ENCODE data around the gene LSAMP.
"Not testable (repeated sequence)": the region's sequence is repeated elsewhere in the genome, so short reads cannot be mapped to it uniquely, and the experiment has no call there.

LSAMP gene

DNA sequence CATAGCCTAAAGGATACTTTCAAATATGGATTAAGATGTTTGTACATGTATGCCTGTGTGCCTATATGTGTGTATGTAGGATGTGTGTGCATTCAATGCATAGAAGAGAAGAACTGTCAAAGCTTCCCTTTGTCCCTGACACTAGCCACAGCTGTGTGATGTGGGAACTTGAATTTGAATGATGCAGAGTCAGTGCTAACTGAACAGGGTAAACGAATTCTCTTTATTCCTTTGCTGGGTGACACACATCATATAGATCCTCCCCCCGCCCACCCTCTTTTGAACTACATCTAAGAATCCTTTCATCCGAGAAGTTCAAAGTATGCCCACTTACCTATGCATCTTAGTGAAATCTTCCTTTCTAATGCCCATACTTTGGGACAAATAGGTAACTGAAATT lies 593.7 kb downstream of the LSAMP start:
- no peak overlapping the region for H3K9ac ChIP-seq (ENCODE audit: low read length in 2 of 2)
- H3K27me3 ChIP-seq (ENCODE audit: control insufficient read depth in 1 of 2, insufficient read depth in 2 of 2, low read length in 2 of 2), result no peaks in the 10 kb centered on the region
- H3K9me3 ChIP-seq (ENCODE audit: control insufficient read depth in 2 of 2, low read length in 2 of 2), result no peaks in the 10 kb centered on the region
- no peak overlapping the region for H3K27ac ChIP-seq (ENCODE audit: low read length)
- H3K4me3 ChIP-seq (ENCODE audit: low read length in 2 of 2), result no peak overlapping the region
- H3K36me3 ChIP-seq (ENCODE audit: control insufficient read depth in 2 of 2, insufficient read depth in 2 of 2, low read length in 2 of 2), result peaks cover 0 to 2% of the 10 kb centered on the region in 2 donors
- H3K4me1 ChIP-seq (ENCODE audit: control insufficient read depth, insufficient read depth, low read length), result no peaks in the 10 kb centered on the region

DNA sequence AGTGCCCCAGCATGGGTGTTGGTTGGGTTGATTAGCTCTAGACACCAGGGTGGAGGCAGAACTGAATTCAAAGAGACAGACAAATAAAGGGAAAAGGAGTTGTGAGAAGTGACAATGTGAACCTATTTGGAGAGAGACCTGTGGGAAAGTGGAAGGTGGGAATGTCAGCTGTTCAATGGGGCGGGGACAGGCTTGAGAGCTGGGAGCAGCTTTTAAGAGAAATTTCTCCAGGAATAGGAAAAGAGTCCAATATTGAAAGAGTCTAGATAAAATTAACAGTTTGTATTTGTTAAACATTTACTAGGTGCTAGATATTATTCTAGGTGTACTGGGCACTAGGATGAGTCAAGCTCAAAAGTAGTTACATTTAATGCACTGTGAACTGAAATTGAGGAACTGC lies 596.6 kb downstream of the LSAMP start:
- Histone ChIP-seq H3K4me1 (ENCODE audit: control insufficient read depth, insufficient read depth, low read length) (no peaks in the 10 kb centered on the region), H3K27ac (ENCODE audit: low read length) (no peak overlapping the region), H3K27me3 (ENCODE audit: control insufficient read depth in 1 of 2, insufficient read depth in 2 of 2, low read length in 2 of 2) (no peaks in the 10 kb centered on the region), H3K4me3 (ENCODE audit: low read length in 2 of 2) (no peak overlapping the region), H3K36me3 (ENCODE audit: control insufficient read depth in 2 of 2, insufficient read depth in 2 of 2, low read length in 2 of 2) (peaks cover 0 to 2% of the 10 kb centered on the region in 2 donors), H3K9me3 (ENCODE audit: control insufficient read depth in 2 of 2, low read length in 2 of 2) (no peaks in the 10 kb centered on the region), H3K9ac (ENCODE audit: low read length in 2 of 2) (no peak overlapping the region)

DNA sequence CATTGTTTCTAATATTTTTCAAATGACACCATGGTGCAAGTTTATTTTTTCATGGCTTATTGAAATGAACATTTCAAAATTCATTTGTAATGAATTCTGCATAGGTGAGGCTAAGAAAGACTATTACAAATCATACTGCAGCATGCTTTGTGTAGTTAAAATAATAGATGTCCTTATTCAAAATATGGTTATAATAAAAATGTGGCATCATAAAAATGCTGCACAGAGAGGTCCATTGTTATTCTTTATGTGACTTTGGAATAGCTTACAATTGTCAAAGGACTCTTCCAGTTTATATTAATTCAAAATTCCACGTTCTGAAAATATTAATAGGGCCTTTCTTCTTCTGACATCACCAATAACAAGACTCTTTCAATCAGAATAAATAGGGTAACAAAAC lies 599.3 kb downstream of the LSAMP start:
- Histone ChIP-seq H3K4me3 (ENCODE audit: low read length in 2 of 2) (no peak overlapping the region), H3K36me3 (ENCODE audit: control insufficient read depth in 2 of 2, insufficient read depth in 2 of 2, low read length in 2 of 2) (no peaks in the 10 kb centered on the region), H3K27me3 (ENCODE audit: control insufficient read depth in 1 of 2, insufficient read depth in 2 of 2, low read length in 2 of 2) (no peaks in the 10 kb centered on the region), H3K9me3 (ENCODE audit: control insufficient read depth in 2 of 2, low read length in 2 of 2) (no peaks in the 10 kb centered on the region), H3K4me1 (ENCODE audit: control insufficient read depth, insufficient read depth, low read length) (no peaks in the 10 kb centered on the region), H3K9ac (ENCODE audit: low read length in 2 of 2) (no peak overlapping the region), H3K27ac (ENCODE audit: low read length) (no peak overlapping the region)

DNA sequence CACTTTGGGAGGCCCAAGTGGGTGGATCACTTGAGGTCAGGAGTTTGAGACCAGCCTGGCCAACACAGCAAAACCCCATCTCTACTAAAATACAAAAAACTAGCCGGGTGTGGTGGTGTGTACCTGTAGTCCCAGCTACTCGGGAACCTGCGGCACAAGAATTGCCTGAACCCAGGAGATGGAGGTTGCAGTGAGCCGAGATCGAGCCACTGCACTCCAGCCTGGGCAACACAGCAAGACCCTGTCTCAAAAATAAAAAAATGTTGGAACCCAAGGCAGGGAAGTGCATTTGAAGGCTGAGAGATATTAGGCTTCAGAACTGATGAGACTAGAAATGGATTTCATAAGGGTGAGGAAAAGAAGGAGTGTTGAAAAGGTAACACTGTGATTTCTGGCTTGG lies 600.6 kb downstream of the LSAMP start:
- not testable (repeated sequence) for H3K36me3 ChIP-seq (ENCODE audit: control insufficient read depth in 2 of 2, insufficient read depth in 2 of 2, low read length in 2 of 2); H3K4me1 ChIP-seq (ENCODE audit: control insufficient read depth, insufficient read depth, low read length); H3K27me3 ChIP-seq (ENCODE audit: control insufficient read depth in 1 of 2, insufficient read depth in 2 of 2, low read length in 2 of 2); H3K9me3 ChIP-seq (ENCODE audit: control insufficient read depth in 2 of 2, low read length in 2 of 2); H3K4me3 ChIP-seq (ENCODE audit: low read length in 2 of 2); H3K9ac ChIP-seq (ENCODE audit: low read length in 2 of 2); H3K27ac ChIP-seq (ENCODE audit: low read length)

DNA sequence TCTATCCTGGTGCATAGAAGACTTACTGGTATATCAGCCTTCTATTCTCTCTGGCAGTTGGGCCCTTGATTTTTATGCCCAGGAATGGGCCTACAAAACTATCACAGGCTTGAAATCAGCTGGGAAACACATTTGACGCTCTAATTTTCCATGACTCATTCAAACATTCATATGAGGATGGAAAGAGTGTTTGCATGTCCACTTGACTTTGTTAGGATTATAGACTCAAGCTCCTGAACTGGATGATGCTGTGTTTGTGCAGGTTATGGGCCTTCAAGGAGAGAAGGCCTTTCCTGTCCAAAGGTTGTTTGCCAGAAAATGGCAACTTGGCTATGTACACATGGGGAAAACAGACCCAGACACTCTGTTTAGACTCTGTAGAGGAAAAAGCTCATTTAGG lies 602.1 kb downstream of the LSAMP start:
- Histone ChIP-seq H3K27me3 (ENCODE audit: control insufficient read depth in 1 of 2, insufficient read depth in 2 of 2, low read length in 2 of 2) (no peaks in the 10 kb centered on the region), H3K9me3 (ENCODE audit: control insufficient read depth in 2 of 2, low read length in 2 of 2) (no peaks in the 10 kb centered on the region), H3K9ac (ENCODE audit: low read length in 2 of 2) (no peak overlapping the region), H3K27ac (ENCODE audit: low read length) (no peak overlapping the region), H3K36me3 (ENCODE audit: control insufficient read depth in 2 of 2, insufficient read depth in 2 of 2, low read length in 2 of 2) (no peaks in the 10 kb centered on the region), H3K4me3 (ENCODE audit: low read length in 2 of 2) (no peak overlapping the region), H3K4me1 (ENCODE audit: control insufficient read depth, insufficient read depth, low read length) (no peaks in the 10 kb centered on the region)

DNA sequence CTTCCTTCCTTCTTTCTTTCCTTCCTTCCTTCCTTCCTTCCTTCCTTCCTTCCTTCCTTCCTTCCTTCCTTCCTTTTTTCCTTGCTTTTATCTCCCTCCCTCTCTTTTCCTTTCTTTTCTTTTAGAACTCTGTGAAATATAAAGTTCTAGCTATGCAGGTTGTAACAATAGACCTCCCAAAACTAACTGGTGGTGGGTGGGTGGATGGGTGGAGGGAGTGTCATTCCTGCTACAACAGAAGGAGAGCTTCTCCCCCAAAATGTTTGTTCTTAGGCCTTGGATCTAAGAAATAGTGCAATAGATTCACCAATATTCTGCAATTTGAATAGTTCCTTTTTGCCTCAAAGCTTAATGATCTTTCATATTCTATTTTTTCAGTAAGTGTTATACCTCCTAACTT lies 606.0 kb downstream of the LSAMP start:
- Histone ChIP-seq H3K9me3 (ENCODE audit: control insufficient read depth in 2 of 2, low read length in 2 of 2) (no peaks in the 10 kb centered on the region), H3K27me3 (ENCODE audit: control insufficient read depth in 1 of 2, insufficient read depth in 2 of 2, low read length in 2 of 2) (no peaks in the 10 kb centered on the region), H3K4me1 (ENCODE audit: control insufficient read depth, insufficient read depth, low read length) (no peaks in the 10 kb centered on the region), H3K4me3 (ENCODE audit: low read length in 2 of 2) (no peak overlapping the region), H3K9ac (ENCODE audit: low read length in 2 of 2) (no peak overlapping the region), H3K36me3 (ENCODE audit: control insufficient read depth in 2 of 2, insufficient read depth in 2 of 2, low read length in 2 of 2) (no peaks in the 10 kb centered on the region), H3K27ac (ENCODE audit: low read length) (no peak overlapping the region)

DNA sequence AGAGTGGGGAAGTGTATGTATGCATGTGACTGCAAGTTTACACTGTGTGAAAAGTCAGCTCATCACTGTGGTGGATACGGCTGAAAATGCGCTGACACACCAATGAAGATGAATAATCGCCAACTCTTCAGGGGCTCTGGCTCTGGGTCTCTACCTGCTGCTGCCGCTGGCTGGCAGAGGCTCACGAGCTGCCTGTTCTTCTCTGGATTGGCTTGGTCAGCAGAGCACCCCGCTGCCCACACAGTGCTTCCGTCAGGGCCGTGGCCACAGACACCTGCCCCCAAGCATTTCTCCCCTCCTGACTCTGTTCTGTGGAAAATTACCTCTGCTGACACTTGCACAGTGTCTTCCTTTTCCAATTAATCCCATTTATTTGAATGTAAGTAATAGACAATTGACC lies 606.5 kb downstream of the LSAMP start:
- Histone ChIP-seq H3K36me3 (ENCODE audit: control insufficient read depth in 2 of 2, insufficient read depth in 2 of 2, low read length in 2 of 2) (no peaks in the 10 kb centered on the region), H3K27ac (ENCODE audit: low read length) (no peak overlapping the region), H3K4me3 (ENCODE audit: low read length in 2 of 2) (no peak overlapping the region), H3K4me1 (ENCODE audit: control insufficient read depth, insufficient read depth, low read length) (no peaks in the 10 kb centered on the region), H3K9me3 (ENCODE audit: control insufficient read depth in 2 of 2, low read length in 2 of 2) (no peaks in the 10 kb centered on the region), H3K9ac (ENCODE audit: low read length in 2 of 2) (no peak overlapping the region), H3K27me3 (ENCODE audit: control insufficient read depth in 1 of 2, insufficient read depth in 2 of 2, low read length in 2 of 2) (no peaks in the 10 kb centered on the region)

DNA sequence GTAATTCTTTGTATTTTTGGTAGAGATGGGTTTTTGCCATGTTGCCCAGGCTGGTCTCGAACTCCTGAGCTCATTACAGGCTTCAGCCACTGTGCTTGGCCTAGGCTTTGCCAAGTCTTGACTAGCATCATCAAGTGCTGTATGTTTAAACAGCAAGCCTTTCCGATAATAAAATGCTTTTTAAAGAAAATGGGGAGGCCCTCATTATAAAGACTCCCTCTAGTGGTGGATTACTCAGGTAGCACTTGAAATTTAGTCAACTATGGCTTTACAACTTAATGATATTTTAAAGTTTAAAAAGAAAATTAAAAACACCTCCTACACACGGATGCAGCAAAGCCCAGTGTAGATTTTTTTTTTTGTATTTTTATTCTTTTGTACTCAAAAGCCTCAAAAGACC lies 608.3 kb downstream of the LSAMP start:
- Histone ChIP-seq H3K27me3 (ENCODE audit: control insufficient read depth in 1 of 2, insufficient read depth in 2 of 2, low read length in 2 of 2) (no peaks in the 10 kb centered on the region), H3K9ac (ENCODE audit: low read length in 2 of 2) (no peak overlapping the region), H3K4me3 (ENCODE audit: low read length in 2 of 2) (no peak overlapping the region), H3K4me1 (ENCODE audit: control insufficient read depth, insufficient read depth, low read length) (no peaks in the 10 kb centered on the region), H3K36me3 (ENCODE audit: control insufficient read depth in 2 of 2, insufficient read depth in 2 of 2, low read length in 2 of 2) (no peaks in the 10 kb centered on the region), H3K9me3 (ENCODE audit: control insufficient read depth in 2 of 2, low read length in 2 of 2) (no peaks in the 10 kb centered on the region), H3K27ac (ENCODE audit: low read length) (no peak overlapping the region)

DNA sequence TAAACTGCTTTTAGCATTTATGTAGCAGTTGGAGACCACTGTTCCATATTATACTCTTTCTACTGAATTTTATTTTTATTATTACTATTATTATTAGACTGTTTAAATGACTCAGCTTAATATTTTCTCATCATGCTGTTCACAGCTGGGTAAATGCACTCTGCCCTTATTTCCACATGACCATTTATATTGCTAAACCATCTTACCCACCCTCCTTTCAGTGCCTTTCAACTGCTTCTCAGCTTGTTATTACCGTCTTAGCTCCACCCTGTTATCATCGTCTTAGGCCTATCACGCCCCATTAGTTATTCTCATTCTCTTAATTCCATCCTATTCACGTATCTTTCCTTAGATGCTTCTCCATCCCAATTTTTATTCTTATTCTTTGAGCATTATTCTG lies 609.3 kb downstream of the LSAMP start:
- Histone ChIP-seq H3K27me3 (ENCODE audit: control insufficient read depth in 1 of 2, insufficient read depth in 2 of 2, low read length in 2 of 2) (no peaks in the 10 kb centered on the region), H3K27ac (ENCODE audit: low read length) (no peak overlapping the region), H3K9me3 (ENCODE audit: control insufficient read depth in 2 of 2, low read length in 2 of 2) (no peaks in the 10 kb centered on the region), H3K9ac (ENCODE audit: low read length in 2 of 2) (no peak overlapping the region), H3K4me1 (ENCODE audit: control insufficient read depth, insufficient read depth, low read length) (no peaks in the 10 kb centered on the region), H3K36me3 (ENCODE audit: control insufficient read depth in 2 of 2, insufficient read depth in 2 of 2, low read length in 2 of 2) (no peaks in the 10 kb centered on the region), H3K4me3 (ENCODE audit: low read length in 2 of 2) (no peak overlapping the region)

DNA sequence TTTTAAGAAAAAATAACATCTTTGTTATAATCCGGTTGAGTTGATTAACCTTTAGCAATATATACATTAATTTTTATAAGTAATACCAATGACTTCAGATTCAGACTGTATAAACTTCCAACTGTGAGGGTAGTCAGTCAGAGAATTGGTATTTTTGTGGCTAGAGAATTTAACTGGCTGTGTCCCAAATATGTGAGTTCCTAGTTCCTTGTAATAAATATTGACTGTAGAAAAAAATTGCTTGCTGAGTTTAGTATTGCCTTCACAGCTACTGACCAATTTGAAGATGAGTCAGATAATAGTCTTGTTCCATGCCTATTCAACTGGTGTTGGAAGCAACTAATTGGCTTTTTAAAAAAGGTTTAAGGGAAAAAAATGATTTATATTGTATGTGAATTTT lies 611.2 kb downstream of the LSAMP start:
- Histone ChIP-seq H3K4me3 (ENCODE audit: low read length in 2 of 2) (no peak overlapping the region), H3K9ac (ENCODE audit: low read length in 2 of 2) (no peak overlapping the region), H3K27me3 (ENCODE audit: control insufficient read depth in 1 of 2, insufficient read depth in 2 of 2, low read length in 2 of 2) (no peaks in the 10 kb centered on the region), H3K27ac (ENCODE audit: low read length) (no peak overlapping the region), H3K9me3 (ENCODE audit: control insufficient read depth in 2 of 2, low read length in 2 of 2) (no peaks in the 10 kb centered on the region), H3K4me1 (ENCODE audit: control insufficient read depth, insufficient read depth, low read length) (no peaks in the 10 kb centered on the region), H3K36me3 (ENCODE audit: control insufficient read depth in 2 of 2, insufficient read depth in 2 of 2, low read length in 2 of 2) (no peaks in the 10 kb centered on the region)

DNA sequence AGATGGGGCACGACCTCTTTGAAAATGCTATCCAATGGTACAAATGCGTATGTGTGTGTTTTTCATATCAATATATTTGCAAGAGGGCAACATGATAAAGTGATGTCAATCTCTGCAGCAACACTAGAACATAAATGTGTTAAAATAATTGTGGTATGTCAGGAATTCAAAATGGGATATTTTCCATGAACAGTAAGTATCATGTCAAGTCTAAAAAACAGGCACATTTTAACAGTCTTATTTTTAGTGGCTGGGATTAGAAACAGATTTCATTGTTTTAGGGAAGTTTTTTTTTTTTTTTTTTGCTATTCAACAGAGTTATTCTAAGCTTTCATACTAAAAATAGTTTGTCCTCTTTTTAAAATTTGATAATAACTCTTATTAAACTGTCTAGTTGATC lies 612.2 kb downstream of the LSAMP start:
- no peak overlapping the region for H3K27ac ChIP-seq (ENCODE audit: low read length)
- no peaks in the 10 kb centered on the region for H3K9me3 ChIP-seq (ENCODE audit: control insufficient read depth in 2 of 2, low read length in 2 of 2)
- H3K36me3 ChIP-seq (ENCODE audit: control insufficient read depth in 2 of 2, insufficient read depth in 2 of 2, low read length in 2 of 2), result no peaks in the 10 kb centered on the region
- H3K4me3 ChIP-seq (ENCODE audit: low read length in 2 of 2), result no peak overlapping the region
- no peaks in the 10 kb centered on the region for H3K4me1 ChIP-seq (ENCODE audit: control insufficient read depth, insufficient read depth, low read length)
- H3K9ac ChIP-seq (ENCODE audit: low read length in 2 of 2), result no peak overlapping the region
- no peaks in the 10 kb centered on the region for H3K27me3 ChIP-seq (ENCODE audit: control insufficient read depth in 1 of 2, insufficient read depth in 2 of 2, low read length in 2 of 2)

DNA sequence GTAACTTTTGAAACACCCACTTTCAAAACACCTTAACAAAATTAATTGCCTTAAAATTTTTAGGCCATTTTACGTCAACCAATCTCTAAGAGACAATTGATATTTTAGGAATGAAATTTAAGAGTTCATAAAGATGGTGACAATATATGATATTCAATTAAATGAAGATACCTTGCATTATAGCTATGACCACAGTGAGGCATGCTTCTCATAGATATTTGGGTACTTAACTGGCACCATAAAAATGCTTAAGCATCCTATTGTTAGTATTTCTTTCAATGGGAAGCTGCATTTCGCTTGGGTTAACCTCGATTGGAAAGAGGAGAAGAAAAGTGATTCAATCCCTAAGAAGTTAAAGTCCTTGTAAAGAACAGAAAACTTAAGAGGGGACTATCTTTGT lies 613.0 kb downstream of the LSAMP start:
- H3K9ac ChIP-seq (ENCODE audit: low read length in 2 of 2), result no peak overlapping the region
- H3K27me3 ChIP-seq (ENCODE audit: control insufficient read depth in 1 of 2, insufficient read depth in 2 of 2, low read length in 2 of 2), result no peaks in the 10 kb centered on the region
- no peaks in the 10 kb centered on the region for H3K4me1 ChIP-seq (ENCODE audit: control insufficient read depth, insufficient read depth, low read length)
- no peak overlapping the region for H3K27ac ChIP-seq (ENCODE audit: low read length)
- H3K4me3 ChIP-seq (ENCODE audit: low read length in 2 of 2), result no peak overlapping the region
- H3K36me3 ChIP-seq (ENCODE audit: control insufficient read depth in 2 of 2, insufficient read depth in 2 of 2, low read length in 2 of 2), result no peaks in the 10 kb centered on the region
- no peaks in the 10 kb centered on the region for H3K9me3 ChIP-seq (ENCODE audit: control insufficient read depth in 2 of 2, low read length in 2 of 2)
